GM18858 (cell line): Measurements from ENCODE around the gene ZNF593OS.
A peak's percentile ranks its signal among the peaks of the same experiment; 100 is the strongest.

Experiments
- ATAC-seq: cut with Tn5 transposase; IDR thresholded peaks from one replicate; pipeline ENCODE4 v1.9.1; 2021; ENCODE audit not compliant: unreplicated experiment

ZNF593OS gene

DNA sequence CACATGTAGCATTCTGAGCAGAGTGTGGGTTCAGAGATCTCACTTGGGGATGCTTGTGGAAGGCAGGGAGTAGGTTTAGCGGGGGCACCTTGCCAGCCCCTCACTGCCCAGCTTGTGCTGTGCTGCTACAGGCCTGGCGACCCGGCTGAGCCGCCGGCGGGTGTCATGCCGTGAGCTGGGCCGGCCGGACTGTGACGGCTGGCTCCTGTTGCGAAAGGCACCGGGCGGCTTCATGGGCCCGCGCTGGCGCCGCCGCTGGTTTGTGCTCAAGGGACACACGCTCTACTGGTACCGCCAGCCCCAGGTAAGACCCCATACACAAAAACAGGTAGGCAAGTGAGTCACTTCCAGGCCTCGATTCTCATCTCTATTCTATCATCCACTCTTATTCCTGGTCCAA is 13.3 kb upstream of the ZNF593OS start:
- ATAC-seq, result no peak

DNA sequence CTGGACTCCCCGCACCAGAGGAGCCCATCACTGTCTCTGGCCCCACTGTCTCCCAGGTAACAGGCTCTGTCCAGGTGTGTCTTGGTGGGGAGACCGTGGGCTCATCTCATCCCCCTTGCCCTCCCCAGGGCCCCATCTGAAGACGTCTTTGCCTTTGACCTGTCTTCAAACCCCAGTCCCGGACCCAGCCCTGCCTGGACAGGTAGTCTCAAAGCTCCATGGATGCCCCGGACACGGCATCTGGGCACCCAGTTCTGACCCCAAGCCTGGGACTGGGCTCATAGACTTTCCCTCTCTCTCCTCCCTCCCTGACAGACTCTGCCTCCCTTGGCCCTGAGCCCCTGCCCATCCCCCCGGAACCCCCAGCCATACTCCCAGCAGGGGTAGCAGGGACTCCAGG is 12.5 kb upstream of the ZNF593OS start:
- no peak for ATAC-seq

DNA sequence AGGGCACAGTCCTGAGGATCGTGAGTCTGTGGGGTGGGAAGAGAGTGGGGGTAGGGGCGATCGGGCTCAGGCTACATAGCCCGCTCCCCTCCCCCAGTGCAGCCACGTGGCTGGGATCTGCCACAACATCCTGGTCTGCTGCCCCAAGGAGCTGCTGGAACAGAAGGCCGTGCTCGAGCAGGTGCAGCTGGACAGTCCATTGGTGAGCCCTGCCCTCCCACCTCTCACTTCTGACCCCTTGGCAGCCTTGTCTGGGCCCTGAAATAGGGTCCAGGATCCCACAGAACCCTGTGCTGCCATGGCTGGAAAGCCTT is 10.7 kb upstream of the ZNF593OS start:
- no peak for ATAC-seq

DNA sequence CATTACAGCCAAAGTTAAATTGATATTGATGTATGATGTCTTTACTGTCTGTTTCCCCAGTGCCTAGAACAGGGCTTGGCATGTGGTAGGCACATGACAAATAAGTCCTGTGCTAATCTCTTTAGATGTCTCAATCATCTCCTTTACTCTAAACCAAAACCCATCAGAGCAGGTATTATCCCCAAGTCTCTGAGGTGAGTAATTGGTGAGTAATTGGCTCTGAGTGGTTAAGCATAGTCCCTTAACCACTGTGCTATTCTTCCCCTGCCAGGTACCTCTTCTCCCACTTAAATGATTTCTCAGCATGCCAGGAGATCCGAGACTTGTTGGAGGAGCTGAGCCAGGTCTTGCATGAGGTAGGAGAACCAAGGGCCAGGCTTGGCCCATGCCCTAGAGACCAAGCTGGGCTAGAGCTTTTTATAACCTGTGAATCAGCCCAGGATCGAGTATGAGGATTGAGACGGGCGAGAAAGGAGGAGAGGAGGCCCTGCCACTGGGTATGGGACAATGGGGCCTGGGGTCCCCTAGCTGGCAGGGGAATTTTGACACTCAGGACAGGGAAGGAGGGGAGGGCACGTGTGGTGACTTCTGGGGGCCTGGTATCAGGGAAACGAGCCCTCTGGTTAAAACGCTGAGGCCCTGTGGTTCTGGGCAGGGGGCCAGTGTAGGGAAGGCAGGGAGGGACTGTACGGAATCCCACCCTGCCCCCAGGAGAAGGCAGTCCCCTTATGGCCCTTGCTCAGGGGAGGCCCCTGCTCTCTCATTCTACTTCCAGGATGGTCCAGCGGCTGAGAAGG is 10.2 kb upstream of the ZNF593OS start:
- no peak for ATAC-seq

DNA sequence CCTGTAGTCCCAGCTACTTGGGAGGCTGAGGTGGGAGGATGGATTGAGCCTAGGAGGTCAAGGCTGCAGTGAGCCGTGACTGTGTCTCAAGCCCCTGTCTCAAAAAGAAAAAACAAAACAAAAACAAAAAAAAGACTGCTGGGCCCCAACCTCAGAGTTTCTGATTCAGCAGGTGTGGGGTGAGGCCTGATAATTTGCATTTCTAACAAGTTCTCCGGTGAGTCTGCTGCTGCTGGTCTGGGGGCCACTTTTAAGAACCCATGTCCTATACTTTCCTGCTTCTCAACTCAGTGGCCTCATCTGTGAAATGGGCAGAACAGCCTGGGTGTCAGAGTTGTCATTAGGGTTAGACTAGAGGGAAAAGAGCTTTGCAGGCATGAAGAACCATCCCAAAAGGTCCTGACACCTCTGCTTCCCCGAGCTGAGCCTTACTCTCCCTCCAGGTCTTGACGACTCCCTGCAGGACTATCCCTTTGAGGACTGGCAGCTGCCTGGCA is 8.4 kb upstream of the ZNF593OS start:
- no peak for ATAC-seq

DNA sequence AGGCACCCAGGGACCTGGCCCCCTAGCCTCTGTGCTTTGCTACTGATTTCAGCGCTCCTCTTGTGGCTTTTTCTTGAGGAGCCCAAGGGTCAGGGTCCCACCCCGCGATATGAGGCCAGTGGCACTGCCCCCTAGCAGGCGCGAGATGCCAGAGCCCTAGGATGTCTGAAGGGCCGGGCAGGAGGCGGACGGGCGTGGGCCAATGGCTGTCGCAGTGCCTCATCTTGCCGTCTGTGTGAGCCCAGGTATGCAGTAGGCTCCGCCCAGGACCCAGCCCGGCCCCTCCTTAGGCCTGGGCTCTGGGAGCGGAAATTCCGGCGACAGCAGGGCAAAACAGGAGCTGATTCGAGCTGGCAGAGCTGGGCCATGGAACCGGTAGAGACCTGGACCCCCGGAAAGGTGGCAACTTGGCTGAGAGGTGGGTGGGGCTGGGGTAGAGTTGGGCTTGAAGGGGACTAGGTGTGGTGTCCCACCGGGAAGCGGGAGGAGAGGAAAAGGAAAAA is 5.6 kb upstream of the ZNF593OS start, which contains the start of gene CNKSR1:
CNKSR1 (plus strand) TSS at position 310 of the 503 bp plus-strand sequence; CDS start at position 367, 57 bp downstream.
- ATAC-seq, result no peak

DNA sequence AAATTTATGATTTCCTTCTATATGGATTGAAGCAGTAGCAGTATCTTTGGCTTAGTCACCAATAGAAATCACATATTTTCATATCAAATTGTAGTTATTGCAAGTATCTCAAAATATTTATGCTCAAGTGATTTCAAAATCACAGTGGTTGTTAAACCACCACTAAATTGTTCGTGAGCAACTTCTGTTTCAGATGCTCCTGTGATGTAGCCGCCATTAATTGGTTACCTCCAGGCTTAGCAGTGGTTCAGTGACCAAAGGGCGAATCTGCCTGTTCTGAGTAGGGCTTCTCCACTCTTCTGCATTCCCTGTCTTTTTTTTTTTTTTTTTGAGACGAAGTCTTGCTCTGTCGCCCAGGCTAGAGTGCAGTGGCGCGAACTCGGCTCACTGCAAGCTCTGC is 3.7 kb upstream of the ZNF593OS start:
- ATAC-seq, result no peak

DNA sequence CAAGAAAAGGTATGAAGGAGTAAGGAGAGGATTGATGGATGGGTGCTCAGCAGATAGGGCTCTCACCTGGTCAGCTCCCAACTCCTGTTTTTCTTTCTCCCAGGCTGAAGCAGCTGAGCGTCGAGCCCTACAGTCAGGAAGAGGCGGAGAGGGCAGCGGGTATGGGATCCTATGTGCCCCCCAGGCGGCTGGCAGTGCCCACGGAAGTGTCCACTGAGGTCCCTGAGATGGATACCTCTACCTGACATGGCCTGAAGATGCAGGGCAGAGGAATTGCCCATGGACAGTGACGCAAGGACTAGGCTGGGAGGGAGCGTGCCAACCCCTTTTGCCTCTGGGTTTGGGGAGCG is 1.2 kb downstream of the ZNF593OS start:
- ATAC-seq, result no peak

DNA sequence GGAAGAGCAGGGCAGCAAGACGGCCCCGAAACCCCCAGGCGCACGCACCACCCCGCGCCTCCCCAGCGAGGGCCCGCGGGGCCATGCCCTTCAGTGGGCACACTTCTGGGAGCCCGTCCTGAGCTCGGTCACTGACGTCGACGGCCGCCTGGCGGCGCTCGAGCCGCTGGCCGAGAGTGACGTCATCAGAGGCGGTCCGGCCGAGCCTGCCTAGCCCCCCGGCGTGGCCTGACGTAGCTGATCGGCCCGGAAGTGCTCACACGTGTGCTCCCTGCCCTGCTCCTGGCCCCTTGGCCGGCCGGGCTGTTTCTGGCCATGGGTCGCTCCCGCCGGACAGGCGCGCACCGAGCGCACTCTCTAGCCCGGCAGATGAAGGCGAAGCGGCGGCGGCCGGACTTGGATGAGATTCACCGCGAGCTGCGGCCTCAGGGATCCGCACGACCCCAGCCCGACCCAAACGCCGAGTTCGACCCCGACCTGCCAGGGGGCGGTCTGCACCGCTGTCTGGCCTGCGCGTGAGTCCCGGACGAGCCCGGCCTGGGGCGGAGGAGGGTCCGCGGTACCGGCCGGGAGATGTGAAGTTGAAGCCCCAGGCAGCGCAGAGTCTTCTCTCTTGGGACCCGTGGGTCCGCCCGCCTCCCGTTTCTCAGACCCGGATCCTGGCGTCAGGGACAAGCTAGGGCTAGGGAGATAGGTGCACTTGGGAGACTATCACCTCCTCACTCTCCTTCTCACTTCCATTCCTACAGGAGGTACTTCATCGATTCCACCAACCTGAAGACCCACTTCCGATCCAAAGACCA is 1.8 kb downstream of the ZNF593OS start, which contains the start of gene ZNF593:
ZNF593 (plus strand) TSS at position 240 of the 803 bp plus-strand sequence; CDS start at position 316, 76 bp downstream.
- peak; percentile 69 for ATAC-seq

DNA sequence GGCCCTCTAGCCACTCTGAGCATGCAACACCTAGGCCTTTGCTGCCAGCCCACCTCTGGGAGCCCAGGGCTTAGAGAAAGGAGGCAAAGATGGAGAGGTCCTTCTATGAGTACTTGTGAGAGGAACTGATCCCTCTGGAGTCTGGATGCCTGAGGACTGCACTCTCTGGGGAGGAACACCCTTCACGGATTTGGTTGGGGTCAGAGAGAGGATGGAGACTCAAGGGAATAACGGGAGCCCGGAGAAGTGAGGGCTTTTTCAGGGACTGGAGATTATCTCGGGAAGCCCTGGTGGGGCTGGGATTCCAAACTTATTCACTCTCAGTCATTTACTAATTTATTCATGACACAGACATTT is 2.5 kb downstream of the ZNF593OS start:
- ATAC-seq, result no peak

DNA sequence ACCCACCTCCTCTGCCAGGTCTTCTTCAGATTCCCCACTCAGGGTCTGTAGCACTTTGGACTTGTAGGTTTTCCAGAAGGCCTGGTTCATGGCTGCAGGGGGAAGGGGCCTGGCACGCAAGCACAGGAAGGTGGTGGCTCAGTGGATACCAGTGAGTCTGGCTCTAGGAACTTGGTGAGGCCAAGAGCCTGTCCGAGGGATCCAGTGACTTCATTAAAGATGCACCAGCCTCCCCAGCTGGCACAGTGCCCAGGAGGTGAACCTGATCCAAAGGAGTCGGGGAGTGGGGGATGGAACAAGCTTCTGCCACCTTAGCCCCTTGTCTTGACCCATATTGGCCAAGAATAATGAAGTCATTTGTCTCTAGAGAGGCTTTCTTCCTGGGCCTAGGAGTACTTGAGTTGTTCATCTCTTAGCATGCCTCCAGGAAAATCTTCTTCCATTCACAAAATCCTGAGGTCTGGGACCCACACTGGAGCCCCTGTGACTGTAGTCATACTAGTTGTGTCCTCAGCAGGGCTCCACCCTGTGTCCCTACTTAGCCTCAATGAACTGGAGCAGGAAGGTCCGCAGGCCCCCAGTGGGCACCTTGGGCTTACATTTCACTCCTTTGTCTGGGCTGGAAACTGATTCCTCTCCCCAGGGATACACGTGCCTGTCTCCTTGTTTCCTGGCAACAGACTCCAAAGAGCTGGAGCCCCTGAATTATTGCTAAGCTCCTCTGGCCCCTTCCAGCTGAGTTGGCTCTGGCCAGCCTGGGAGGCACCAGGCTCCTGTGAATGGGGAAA is 3.0 kb downstream of the ZNF593OS start, which contains the start of gene C1orf232:
C1orf232 (minus strand) TSS at position 554 of the 788 bp plus-strand sequence; CDS start at position 90, 464 bp downstream.
- no peak for ATAC-seq

DNA sequence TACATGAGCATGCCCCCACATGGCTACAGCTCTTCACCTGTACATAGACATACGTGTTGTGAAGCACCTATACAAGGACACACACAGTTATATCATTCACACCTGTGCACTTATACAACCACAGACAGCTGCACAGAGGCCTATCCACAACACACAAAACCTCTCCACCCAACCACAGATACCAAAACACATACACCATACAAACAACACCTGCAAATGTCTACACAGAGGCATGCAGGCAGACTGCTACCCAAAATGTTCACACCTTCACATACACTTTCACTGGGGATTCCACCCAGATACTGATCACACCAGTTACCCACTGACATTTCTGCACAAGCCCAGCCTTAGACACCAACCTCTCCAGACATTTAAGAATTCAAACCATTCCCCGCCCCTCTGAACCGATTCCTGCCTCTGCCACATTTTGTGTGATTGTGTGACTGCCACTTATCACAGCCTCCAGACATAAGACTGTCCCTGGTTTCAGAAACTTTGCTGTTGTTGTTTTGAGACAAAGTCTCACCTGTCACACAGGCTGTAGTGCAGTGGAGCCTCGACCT is 4.8 kb downstream of the ZNF593OS start:
- ATAC-seq, result no peak

DNA sequence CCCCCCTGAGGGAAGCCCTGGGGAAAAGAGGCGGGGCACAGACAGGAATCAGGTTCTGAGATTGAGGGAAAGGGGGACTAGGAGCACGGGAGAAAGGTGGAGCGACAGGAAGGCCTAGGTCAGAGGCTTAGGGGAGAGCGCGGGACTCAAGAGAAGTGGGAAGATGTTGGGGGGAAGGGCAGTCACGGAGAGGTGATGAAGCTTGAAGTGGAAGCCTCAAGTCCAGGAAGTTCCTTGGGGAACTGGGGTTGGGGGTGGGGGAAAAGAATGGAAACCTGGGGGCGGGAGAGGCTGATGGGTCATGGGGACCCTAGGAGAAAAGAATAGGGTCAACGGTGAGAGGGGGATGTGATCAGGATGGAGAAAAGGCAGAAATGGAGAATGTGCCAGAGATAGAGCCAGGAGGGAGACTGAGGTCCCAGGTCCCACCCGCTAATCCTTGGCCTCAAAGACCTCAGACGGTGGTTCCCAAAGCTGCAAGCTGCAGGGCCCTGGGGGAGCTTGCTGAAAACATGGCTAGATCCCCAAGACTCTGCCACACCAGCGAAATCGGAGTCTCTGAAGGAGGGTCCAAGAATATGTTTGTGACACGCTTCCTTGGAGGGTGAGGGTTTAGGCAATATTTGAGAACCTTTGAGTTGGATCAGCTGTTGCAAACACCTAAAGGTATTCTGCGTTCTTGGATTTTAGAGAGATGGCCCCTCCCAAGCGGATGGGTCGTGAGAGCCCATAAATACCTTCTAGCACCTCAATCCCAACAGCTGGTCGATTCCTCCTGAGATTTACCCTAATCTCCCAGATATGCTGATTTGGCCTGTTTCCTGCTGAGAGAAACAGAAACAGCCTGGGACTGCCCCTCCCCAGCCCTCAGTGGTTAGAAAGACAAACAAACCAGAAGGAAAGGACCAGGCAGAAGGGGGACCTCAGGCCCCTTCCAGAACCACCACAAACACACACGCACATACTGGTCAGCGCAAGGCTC is 6.5 kb downstream of the ZNF593OS start:
- ATAC-seq, result no peak

DNA sequence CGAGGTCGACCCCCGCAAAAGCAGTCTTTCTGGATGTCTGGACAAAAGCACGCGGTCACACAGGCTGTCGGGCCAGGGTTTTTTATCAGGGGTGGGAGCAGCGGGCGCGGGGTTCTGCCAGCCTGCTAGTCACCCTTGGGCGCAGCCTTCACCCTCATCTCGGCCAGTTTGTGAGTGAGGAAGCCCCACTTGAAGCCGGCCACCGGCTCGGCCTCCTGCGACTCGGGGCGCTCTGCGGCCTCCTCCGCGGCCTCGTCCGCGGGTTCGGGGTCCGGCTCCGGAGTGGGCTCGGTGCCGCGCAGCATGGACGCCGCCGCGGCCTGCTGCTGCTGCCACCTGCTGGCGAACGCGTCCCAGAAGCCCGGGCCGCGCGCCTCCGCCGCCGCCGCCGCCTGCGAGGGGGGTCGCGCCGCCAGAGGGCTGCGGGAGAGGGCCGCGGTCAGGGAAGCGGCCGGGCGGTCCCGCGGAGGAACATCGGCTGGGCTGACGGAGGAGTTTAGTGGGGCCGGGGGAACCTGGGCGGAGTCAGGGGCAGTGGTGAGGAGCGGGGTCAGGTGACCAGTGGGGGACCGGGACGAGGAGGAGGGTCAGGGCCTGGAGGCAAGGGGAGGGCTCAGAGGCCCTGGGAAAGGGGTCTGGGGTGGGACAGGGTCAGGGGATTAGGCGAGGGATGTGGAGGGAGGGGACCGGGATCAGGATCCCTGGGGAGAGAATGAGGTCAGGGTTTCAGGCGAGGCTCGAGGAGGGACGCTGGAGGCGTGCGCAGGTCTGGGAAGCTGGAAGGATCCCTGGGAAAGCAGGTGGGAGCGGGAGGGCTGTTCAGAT is 7.4 kb downstream of the ZNF593OS start:
- ATAC-seq, result no peak

DNA sequence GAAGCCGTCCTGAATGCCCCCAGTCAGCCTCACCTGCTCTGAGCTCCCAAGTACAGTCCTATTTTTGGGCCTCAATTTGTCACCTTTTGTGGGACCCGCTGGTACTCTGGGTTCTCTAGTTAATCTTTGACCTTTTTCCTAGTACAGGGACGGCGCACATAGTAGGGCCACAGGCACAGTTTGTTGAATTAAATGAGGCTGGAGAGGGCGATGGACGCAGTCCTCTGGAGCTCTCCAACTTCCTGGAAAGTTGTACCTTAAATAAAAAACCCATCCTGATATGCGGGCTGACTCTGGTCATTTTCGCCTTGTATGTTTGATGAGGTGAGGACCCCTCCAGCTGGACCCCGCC is 8.0 kb downstream of the ZNF593OS start:
- no peak for ATAC-seq

DNA sequence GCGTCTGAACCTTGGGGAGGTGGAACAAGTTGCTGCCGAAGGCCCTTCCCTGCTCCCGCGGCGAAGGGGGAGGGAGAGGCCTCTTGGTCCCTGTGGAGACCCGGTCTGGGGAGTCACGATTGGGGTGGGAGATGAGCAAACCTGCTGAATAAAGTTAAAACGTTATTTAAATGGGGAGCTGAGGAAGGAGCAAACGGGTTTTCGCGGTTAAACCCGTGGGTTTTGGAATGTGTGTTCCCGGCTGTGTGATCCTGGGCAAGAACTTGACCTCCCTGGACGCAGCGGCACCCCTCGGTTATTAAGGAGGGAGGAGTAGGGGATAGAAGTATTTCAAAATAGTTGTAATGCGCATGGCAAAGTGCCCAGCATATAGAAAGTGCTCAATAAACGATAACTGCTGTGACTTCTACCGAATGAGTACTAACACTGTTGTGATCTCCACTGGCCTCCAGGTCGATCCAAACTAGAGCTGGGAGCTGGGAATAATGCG is 9.4 kb downstream of the ZNF593OS start:
- no peak for ATAC-seq

DNA sequence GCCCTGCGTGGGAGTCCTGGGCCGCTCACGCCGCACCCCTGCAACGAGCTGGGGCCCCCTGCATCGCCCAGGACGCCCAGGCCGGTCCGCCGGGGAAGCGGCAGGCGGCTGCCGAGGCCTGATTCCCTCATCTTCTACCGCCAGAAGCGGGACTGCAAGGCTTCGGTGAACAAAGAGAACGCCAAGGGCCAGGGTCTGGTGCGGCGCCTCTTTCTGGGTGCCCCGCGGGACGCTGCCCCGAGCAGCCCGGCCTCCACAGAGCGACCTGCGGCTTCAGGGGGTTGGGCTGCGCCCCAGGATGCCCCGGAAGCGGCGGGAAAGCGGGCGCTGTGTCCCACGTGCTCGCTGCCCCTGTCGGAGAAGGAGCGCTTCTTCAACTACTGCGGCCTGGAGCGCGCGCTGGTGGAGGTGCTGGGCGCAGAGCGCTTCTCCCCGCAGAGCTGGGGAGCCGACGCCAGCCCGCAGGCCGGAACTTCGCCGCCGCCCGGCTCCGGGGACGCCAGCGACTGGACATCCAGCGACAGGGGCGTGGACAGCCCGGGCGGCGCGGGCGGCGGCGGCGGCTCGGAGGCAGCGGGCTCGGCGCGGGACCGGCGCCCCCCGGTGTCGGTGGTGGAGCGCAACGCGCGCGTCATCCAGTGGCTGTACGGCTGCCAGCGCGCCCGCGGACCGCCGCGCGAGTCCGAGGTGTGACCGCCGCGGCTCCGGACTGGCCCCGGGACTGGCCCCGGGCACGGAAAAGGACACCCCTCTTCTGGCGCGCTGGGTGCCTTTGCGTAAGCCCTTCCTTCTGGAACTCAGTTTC is 10.0 kb downstream of the ZNF593OS start:
- no peak for ATAC-seq
